Measurements from ENCODE around the gene PGK1.
"Not testable (repeated sequence)": the region's sequence is repeated elsewhere in the genome, so short reads cannot be mapped to it uniquely, and the experiment has no call there.

Gene PGK1

DNA sequence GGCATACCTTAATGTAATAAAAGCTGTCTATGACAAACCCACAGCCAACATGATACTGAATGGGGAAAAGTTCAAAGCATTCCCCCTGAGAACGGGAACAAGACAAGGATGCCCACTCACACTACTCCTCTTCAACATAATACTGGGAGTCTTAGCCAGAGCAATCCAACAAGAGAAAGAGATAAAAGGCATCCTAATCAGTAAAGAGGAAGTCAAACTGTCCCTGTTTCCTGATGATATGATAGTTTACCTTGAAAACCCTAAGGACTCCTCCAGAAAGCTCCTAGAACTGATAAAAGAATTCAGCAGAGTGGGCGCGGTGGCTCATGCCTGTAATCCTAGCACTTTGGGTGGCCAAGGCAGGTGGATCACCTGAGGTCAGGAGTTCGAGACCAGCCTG lies 59.1 kb downstream of the PGK1 start:
- DNase-seq; intact Hi-C loops (cut with DNase I): not testable (repeated sequence)

DNA sequence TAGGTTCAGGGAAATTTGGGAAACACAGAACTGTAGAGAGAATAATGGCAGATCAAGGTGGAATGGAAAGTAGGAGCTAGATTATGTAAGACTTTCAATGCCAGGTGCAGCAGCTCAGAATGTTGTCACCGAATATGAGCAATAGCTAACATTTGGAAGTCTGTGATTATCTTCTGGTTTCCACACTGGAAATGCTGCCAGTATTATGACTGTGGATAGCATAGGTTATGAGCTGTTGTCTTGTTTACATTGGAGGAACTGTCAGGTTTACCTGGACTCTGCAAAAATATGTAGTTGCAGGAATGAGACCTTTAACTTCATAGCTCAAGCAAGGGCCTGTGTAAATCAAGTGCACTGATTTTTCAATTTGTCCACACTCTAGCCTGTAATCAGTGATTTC lies 61.4 kb downstream of the PGK1 start:
- intact Hi-C loops (cut with DNase I), result no loop called here
- no peak for DNase-seq

DNA sequence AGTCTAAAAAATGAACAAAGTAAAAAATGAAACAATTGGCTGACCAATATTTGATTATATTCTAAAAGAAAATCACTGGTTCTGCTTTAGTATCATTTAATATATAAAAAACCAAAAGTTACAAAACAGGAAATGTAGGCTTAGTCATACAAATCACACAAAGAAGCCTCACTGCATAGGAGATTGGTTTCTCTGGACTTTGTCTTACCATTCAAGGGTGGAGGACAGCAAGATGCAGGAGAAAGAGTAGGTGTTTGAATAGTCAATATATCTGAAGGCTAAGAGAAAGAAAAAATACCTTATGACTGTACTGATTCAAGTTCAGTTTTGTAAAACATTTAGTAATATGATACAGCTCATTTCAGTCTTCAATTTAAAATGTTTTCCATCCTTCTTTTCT lies 64.0 kb downstream of the PGK1 start:
- no peak for DNase-seq
- intact Hi-C loops (cut with DNase I), result no loop called here

Measured in posterior cingulate gyrus (tissue), 11 donors.